HepG2 (cell line): ENCODE measurements around the gene ALG9. TPM values are rescaled to one million over a fixed set of nuclear protein-coding genes. Genes with fewer than 3 reads are reported as not detected.

ENCODE experiments used
- AKAP8 ChIP-seq: sonication (generic); formaldehyde crosslinking; IDR thresholded peaks from 2 replicates; pipeline ENCODE4 v1.5.1; 2020; ENCODE audit warnings: mild to moderate bottlenecking, missing genetic modification reagents
- CREB1 ChIP-seq, 2 experiments: fragments of 450-650 bp in 1 of 2; IDR thresholded peaks; 2 replicates each; pipeline ENCODE4 v1.6.1; 2016 to 2017; ENCODE audit warnings: control low read depth in 1 of 2, mild to moderate bottlenecking in 1 of 2, missing compliant biosample characterization in 1 of 2, missing genetic modification characterization in 1 of 2
- ELF4 ChIP-seq: sonication (generic); formaldehyde crosslinking; IDR thresholded peaks from 2 replicates; pipeline ENCODE4 v1.5.0; 2020; ENCODE audit warnings: missing genetic modification reagents, mild to moderate bottlenecking, moderate library complexity, borderline replicate concordance
- HOXA9 ChIP-seq: sonication (generic); formaldehyde crosslinking; IDR thresholded peaks from 2 replicates; pipeline ENCODE4 v1.8.1; 2022; ENCODE audit warnings: missing genetic modification reagents, mild to moderate bottlenecking, moderate library complexity, borderline replicate concordance
- KDM6A ChIP-seq: IDR thresholded peaks from 2 replicates; pipeline ENCODE4 v1.6.1; 2016; ENCODE audit warnings: low read depth
- MEIS1 ChIP-seq: sonication (generic); formaldehyde crosslinking; IDR thresholded peaks from 2 replicates; pipeline ENCODE4 v1.9.0; 2021; ENCODE audit warnings: mild to moderate bottlenecking, missing genetic modification reagents, moderate library complexity, borderline replicate concordance
- NCOR1 ChIP-seq: fragments of 200-600 bp; sonication (generic); IDR thresholded peaks from 2 replicates; pipeline ENCODE4 v1.7.0; 2017; ENCODE audit warnings: antibody characterized with exemption, low read length, borderline replicate concordance
- RAD21 ChIP-seq: fragments of 450-650 bp; formaldehyde crosslinking; IDR thresholded peaks from 2 replicates; pipeline ENCODE4 v1.5.0; 2020; ENCODE audit warnings: mild to moderate bottlenecking
- RARG ChIP-seq: sonication (generic); formaldehyde crosslinking; IDR thresholded peaks from 2 replicates; pipeline ENCODE4 v1.4.0; 2020; ENCODE audit warnings: low read depth, mild to moderate bottlenecking, missing genetic modification reagents
- RERE ChIP-seq: IDR thresholded peaks from 2 replicates; pipeline ENCODE4 v1.6.1; 2016; ENCODE audit warnings: low read depth, missing genetic modification reagents, missing compliant biosample characterization
- SATB2 ChIP-seq: sonication (generic); formaldehyde crosslinking; IDR thresholded peaks from 2 replicates; pipeline ENCODE4 v1.5.0; 2020; ENCODE audit warnings: missing genetic modification reagents
- SMAD1 ChIP-seq: sonication (generic); formaldehyde crosslinking; IDR thresholded peaks from 2 replicates; pipeline ENCODE4 v1.4.0; 2020; ENCODE audit warnings: missing genetic modification reagents, low read depth, mild to moderate bottlenecking, borderline replicate concordance
- TEAD3 ChIP-seq: optimal IDR thresholded peaks from 2 replicates; pipeline ENCODE3; 2016; ENCODE audit warnings: borderline replicate concordance
- THAP11 ChIP-seq: IDR thresholded peaks from 2 replicates; pipeline ENCODE4 v1.6.1; 2016; ENCODE audit warnings: missing biosample characterization, missing genetic modification reagents
- ZNF275 ChIP-seq: sonication (generic); formaldehyde crosslinking; IDR thresholded peaks from 2 replicates; pipeline ENCODE4 v1.8.0; 2022; ENCODE audit warnings: missing genetic modification reagents, mild to moderate bottlenecking, inconsistent platforms, borderline replicate concordance
- ZNF563 ChIP-seq: sonication (generic); formaldehyde crosslinking; IDR thresholded peaks from 2 replicates; pipeline ENCODE4 v1.8.0; 2022; ENCODE audit warnings: mild to moderate bottlenecking, moderate library complexity, missing genetic modification reagents
- polyA plus RNA-seq, 8 experiments: library from polyadenylated mRNA; depleted of rRNA in 3 of 8; stranded (reverse) in 7 of 8; unstranded in 1 of 8; fragments of >200 nt; fragmentation: Illumina TruSeq in 4 of 8; extraction: Trizol in 4 of 8; gene quantifications; 2 replicates each; pipeline versions ENCODE4 v1.2.1 to v1.2.3, GENCODE V29; 2011 to 2016; ENCODE audit warnings: low read depth in 4 of 8, missing spikeins in 1 of 8, mixed read lengths in 1 of 8; ENCODE audit not compliant: insufficient read depth in 1 of 8
- total RNA-seq, 5 experiments: library from RNA; depleted of rRNA; stranded (reverse); fragments of >200 nt; fragmentation: Illumina TruSeq; extraction: Trizol; gene quantifications; 2 replicates each; pipeline ENCODE4 v1.2.3, GENCODE V29; 2016; ENCODE audit warnings: low read depth in 1 of 5
- TF ChIP-seq, protein P1 (sequence below): sonication (generic); formaldehyde crosslinking; IDR thresholded peaks from 2 replicates; pipeline ENCODE4 v1.5.0; 2020; ENCODE audit warnings: missing genetic modification reagents

Gene ALG9
- total and polyA plus RNA-seq, 2 of the 13 experiments (the other 11 are each of a cell fraction or from before 2014, with no cell fraction given): 39.4 to 40.6 TPM

DNA sequence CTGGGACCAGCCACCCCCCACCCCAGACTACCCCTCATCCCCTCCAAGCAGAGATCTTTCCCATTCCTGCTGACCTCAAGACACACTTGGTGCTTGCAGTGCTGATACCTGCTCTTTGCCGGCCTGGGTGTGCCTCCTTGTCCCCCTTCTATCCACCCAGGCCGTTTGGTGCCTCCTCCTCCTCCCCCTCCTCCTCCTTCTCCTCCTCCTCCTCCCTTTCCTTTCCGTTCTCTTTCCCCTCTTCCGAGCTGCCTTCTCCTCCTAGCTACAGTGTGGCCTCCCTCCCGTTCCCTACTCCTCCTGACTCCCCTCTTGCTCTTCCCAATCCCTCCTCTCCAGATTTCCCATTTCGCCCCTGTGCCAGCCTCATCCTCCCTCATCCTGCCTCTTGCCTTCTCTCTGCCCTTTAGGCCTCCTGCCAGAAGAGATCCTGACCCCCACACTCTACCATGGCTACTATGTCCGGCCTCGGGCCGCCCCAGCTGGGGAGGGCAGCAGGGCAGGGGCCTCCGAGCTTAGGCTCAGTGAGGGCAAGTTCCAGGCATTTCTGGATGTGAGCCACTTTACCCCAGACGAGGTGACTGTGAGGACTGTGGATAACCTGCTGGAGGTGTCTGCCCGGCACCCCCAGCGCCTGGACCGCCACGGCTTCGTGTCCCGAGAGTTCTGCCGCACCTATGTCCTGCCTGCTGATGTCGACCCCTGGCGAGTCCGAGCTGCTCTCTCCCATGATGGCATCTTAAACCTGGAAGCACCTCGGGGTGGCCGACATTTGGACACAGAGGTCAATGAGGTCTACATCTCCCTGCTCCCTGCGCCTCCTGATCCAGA, 41.9 kb upstream of the ALG9 start (continued):
- TF ChIP-seq SATB2 (CRISPR knock-in tag) (no peak), ELF4 (no peak), NCOR1 (no peak), THAP11 (CRISPR knock-in tag) (no peak), ZNF275 (CRISPR knock-in tag) (no peak), RERE (CRISPR knock-in tag) (no peak), ZNF563 (CRISPR knock-in tag) (no peak), HOXA9 (no peak), AKAP8 (CRISPR knock-in tag) (no peak), CREB1 (IDR thresholded peaks at IDR 0.05) (no peak), CREB1 (CRISPR knock-in tag; IDR thresholded peaks at IDR 0.05) (0 out of 2 replicates have a peak, but pooled peaks have one; percentile 20), RAD21 (CRISPR knock-in tag) (no peak), TEAD3 (CRISPR knock-in tag) (peak; percentile 7), SMAD1 (CRISPR knock-in tag) (no peak), MEIS1 (CRISPR knock-in tag) (no peak), KDM6A (CRISPR knock-in tag) (no peak), RARG (CRISPR knock-in tag) (no peak)
- TF ChIP-seq, protein P1, sequence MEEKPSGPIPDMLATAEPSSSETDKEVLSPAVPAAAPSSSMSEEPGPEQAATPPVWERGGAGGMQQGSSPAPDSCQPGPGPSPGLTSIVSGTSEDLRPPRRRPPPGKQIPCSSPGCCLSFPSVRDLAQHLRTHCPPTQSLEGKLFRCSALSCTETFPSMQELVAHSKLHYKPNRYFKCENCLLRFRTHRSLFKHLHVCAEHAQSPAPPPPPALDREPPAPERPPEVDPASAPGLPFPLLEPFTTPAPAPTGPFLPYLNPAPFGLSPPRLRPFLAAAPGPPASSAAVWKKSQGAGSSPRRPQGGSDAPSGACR: no peak
